Measurements from ENCODE around the gene HOXA1.

Gene HOXA1

DNA sequence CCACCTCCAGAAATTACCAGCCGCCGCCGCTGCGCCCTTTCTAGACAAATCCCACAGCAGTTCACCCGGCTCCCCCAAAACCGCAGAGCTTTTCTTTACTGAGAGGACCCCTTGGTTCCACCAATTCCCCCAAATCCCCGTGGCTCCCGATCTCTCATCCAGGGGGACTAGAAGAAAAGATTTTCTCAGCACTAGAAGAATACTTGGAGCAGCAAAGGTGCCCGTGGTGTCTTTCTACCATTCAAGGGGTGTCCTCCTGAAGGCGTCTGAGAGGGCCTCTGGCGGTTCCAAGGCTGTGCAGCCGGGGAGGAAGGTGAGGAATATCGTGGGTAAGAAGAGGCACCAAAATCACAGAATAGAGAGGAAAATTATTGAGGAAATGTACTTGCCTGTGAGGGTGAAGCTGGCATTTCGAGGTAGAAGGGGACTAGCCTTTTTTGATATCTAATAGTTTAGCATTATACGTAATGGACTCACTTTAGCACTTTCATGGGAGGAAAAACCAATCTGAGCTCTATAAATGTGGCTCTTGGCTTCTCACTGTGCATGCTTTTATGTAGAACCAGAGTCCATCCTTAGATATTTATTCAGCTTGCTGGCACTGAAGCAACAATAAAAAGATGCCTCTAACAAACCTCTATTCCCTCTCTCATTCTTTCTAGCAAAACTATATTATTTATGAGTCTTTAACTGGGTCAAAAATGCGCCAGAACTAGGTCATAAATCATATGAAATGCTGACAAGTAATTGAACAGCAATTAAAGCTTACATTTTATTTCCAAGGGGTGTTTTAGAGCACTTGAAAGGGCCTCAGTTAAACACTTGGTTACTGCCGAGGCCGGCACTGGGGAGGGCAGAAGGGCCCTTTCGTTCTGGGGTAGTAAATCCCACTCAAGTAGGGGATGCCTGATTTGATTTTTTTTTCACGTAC, 20.5 kb upstream of the HOXA1 start:
- no peak for DNase-seq

DNA sequence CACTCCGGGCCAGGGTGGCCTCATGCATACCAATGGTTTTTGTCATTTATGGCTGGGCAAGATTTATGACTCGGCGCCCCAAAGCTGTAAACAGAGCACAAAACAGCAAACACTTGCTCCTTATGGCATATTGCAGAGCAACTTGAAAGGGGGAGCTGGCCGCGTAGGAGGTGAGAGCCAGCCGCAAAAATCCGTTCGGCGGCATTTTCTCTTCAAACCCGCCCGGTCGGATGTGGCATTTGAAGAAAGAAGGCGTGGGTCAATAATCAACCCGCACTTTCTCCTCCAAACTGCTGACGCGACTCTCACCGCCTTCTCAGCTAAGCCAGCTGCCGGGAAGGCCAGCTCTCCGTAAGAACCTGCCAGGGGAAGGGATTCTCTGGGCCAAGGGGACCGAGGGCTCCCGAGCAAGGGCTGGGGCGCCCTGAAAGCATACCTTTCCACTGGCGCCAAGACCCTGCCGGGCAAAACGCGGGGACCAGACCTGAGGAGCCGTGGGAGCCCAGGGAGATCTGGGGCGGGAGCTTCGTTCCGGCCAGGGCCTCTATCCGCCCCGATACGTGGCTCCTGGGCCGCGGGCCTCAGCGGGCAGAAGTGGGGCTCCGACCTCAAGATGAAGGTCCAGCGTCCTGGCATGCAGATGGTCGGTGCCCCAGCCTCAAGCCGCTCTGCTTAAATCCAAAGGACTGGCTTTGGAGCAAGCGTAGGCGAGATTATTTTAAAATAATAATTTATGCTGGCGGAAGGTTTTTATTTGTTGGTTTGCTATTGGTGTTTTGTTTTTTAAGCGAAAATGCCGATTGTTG, 19.6 kb upstream of the HOXA1 start:
- DNase-seq: no peak

DNA sequence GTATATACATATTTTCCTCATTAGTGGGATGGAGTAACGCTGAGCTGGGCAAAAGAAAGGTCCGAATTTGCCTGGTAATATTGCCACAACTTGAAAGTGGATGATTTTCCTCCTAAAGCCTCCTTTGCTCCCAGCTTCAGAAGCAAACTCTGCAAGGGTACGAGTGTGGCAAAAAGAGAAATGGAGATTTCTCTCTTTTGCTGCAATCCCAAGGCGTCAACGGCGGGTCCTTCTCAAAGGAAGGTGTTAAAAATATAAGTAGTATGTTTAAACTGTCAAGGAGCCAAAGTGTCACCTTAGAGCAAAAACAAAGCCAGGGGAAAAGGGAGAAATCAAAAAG, 19.1 kb upstream of the HOXA1 start:
- DNase-seq: no peak

DNA sequence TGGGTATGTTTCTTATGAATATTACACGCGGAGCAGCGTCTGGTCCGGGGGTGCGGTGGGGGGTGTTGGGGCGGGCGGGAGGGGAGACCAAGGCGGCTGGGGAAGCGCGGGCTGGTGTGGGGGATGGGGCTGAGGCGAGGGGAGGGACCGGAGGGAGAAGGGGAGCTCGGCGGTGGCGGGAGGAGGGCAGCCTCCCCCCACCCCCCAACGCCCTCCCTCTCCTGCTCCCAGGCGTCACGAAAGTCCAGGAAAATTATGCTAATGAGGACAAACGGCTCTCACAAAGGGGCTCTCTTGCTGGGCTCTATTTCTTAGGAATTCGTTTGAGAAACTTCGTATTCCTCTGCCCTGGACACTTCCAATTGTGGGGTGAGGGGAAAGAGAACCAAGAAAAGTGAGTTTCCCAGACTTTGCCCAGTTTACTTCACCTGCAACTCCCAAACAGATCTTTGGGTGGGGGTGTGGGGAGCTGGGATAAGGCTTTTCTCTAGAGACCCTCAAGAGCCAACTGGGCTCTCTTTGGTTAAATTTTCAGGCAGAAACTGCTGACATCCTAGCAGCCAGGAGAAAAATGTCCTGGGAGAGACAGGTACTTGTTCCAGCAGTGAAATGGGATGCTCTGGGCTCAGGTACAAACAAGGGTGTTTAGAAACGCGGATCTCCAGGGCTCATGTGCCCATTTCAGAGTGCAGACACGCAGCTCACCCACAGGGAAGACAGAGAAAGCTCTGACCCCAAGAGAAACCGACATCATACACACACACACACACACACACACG, 18.4 kb upstream of the HOXA1 start:
- DNase-seq: no peak

DNA sequence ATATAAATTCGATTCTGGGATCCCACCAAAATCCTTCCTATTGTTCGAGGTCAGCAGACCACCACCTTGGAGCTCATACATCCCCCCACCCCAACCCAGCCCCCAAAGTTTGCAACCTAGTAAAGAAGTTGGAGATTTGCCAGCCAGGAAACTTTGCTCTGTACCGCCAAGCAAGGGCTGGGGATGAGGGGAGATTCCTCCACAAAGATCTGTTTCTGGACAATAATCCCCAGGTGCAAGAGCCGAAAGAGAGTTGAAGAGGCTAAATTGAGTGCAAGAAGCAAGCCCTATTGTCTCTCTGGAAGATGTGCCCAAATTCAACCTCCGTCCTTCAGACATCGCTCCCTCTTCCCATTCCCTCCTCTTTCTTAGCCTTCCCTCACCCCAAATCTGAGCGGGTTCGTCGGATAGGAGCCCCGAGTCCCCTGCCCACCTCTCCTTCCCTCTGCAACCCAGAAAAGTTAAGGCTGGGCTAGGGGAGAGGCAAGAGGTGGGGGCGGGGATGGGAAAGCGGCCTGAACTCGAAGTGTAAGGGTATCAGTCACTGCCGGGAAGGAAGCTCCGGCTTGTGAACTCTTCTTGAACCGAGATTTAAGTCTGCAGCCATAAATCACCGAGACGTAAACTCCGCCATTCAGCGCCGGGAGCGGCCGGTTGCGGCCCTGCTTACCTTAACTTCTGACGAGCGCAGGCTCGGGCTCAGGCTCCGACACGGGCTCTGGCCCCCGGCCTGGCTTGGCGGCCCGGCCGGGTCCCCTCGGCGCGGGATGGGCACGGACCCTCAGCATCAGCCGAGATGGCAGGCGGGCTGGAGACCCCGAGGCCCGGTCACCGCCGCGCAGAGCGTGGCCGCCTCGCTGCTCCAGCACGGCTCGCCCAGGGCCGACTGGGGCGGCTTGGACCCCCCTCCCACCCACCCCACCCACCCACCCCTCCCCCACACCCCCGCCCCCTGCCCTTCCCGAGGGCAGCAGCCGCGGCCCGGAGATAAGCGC, 17.5 kb upstream of the HOXA1 start:
- no peak for DNase-seq

DNA sequence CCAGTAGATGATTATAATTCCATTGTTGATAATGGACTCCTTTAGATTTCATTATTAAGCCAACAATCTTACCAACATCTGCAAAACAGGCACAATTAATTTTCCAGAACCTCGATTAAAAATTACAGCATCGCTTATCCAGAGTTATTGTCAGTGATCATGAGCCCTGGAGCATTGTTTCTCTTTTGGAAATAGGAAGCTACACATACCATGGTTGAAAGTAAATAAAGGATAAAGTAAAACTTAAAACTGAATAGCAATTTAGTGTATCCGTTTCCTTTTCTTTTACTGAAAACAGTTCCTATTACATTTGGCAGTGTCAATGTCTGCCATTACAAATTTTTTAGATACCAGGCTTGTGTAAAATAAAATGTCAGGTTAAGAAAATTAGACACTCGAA, 16.6 kb upstream of the HOXA1 start:
- no peak for DNase-seq

DNA sequence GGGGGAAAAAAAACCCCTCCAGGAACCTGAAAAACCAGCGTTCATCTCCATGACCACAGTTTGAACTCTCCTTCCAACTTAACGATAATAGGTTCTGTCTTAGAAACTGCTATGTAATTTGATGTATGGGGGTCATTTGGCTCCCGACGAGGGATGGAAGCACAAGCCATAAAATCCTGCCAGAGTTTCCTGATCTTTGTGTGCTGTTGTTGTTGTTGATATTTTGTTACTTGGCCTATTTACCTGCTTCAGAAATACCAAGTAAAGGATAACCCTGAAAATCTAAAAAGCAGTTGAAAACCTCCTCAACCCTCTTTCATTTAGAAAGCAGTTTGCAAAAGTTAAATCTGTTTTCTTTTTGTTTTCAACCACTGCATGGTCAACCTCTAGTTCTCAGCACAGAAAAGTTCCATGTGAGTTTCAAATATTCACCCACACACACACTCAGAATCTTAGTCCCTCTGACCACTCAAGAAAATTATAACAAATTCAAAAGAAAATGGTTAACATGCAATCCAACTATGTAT, 16.0 kb upstream of the HOXA1 start:
- no peak for DNase-seq

DNA sequence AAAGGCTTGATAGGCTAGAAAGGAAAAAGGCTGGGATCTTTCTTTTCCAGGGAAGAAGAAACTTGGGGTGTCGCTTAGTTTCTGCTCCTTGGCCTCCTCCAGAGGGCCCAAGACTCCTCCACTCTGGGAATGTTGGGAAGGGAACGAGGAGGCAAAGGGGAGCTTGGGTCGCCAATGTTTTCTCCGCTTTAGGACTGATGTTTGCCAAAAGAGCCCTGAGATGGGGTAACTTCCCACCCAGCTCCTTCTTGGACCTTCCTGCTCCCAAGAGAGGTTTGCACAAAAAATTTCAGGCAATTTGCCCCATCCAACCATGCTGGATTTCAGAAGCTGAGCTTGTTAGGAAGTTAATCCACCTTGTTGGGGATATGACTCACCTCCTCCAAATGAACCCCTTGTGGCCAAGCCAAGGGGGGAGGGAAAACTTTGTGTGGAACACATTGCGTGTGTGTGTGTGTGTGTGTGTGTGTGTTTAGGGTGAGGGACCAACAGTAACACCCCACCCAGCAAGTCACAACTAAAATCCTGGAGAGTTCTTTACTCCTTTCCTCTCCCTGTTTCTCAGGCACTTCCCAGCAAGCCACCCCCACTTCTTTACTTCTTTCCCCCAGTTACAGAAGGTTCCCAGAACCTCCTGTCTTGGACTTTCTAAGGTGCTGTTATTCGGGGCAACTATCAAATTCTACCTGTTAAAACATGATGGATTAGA, 15.4 kb upstream of the HOXA1 start:
- no peak for DNase-seq

DNA sequence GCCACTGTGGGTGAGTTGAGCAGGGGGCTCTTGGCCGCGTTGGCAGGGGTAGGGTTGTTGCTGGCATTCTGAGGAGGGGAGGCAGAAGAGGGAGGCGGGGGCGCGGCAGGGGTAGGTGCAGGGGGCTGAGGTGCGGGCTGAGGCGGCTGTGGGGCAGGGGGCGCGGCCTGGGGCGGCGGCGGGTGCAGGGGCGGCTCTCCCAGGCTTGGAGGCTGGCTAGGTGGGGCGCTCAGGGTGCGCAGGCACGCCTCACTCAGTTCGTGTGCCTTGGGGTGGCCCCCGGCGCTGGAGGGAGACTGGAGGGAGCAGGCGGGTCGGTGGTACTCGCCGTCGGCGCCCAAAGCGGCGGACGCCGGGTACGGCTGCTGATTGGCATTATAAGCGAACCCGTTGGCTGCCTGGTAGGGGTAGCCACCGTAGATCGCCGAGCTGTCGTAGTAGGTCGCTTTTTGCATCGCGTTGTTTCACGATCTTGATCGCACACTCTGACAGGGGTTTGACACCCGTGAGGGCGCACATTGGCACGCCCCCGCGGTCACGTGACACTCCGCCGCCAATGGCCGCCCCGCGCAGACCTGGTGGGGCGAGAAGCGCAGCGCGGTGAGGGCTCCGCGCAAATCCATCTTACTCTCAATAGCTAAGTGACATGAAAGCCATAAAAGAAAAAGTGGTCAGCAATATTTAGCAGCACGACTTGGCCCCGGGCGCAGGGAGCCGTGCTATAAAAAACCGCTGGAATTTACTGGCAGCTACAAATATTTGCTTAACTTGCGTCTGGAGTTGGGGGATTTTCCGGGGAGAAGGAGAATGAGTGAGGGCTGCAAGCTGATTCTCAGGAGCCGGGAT, 14.6 kb upstream of the HOXA1 start:
- DNase-seq: no peak

DNA sequence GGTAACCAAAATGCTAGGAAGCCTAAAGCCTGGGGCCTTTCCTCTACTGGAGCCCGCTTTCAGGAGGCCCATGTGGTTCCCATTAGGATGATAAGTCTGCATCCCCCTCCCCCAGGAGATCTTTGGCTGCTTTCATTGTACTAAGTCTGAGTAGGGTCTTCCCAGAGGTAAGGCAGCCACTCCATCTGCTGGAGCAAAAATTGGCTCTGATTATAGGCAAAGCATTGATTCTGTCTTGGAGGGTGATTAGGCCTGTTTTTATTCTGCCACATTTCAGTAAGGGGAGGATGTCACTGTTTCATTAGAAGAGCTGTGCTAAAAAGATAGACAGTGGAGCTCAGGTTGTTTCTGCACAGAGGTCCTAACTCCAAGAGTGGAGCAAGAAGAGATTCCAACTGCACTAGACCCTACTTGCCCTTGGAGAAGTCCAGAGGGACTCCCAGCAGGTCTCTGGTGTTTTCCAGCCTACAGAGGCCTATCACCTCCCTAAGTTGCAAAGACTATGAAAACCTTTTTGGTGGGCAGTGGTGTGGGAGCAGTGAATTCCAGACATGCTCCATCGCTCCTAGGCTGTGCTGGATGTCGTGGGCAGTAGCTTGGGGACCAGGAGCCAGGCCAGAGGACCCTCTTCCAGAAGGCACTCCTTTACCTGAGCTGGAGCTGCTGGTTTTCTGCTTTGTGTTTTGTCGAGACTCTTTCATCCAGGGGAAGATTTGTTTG, 13.8 kb upstream of the HOXA1 start:
- no peak for DNase-seq

DNA sequence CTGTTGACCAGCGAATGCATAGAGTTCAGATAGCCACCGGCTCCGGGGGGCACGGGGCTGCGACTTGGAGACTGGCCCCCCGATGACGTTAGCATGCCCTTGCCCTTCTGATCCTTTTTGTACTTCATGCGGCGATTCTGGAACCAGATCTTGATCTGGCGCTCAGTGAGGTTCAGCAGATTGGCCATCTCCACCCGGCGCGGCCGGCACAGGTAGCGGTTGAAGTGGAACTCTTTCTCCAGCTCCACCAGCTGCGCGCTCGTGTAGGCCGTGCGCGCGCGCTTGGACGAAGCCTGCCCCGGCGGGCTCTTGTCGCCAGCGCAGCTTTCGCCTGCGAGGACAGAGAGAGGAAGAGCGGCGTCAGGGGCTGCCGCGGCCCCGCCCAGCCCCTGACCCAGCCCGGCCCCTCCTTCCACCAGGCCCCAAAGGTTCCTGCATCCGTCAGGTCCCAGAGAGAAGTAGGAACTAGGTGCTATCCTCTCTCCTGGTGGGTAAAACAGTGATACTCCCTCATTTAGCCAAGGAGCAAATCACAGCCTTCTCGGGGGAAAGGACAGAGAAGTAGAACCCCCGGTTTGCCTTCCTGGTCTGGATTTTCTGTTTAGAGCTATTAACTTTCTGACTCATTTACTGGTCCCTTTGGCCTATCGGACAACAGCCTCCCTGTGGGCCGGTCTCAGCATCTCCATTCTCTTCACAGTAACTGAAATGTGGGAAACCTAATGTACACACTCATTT, 12.8 kb upstream of the HOXA1 start:
- DNase-seq: no peak

DNA sequence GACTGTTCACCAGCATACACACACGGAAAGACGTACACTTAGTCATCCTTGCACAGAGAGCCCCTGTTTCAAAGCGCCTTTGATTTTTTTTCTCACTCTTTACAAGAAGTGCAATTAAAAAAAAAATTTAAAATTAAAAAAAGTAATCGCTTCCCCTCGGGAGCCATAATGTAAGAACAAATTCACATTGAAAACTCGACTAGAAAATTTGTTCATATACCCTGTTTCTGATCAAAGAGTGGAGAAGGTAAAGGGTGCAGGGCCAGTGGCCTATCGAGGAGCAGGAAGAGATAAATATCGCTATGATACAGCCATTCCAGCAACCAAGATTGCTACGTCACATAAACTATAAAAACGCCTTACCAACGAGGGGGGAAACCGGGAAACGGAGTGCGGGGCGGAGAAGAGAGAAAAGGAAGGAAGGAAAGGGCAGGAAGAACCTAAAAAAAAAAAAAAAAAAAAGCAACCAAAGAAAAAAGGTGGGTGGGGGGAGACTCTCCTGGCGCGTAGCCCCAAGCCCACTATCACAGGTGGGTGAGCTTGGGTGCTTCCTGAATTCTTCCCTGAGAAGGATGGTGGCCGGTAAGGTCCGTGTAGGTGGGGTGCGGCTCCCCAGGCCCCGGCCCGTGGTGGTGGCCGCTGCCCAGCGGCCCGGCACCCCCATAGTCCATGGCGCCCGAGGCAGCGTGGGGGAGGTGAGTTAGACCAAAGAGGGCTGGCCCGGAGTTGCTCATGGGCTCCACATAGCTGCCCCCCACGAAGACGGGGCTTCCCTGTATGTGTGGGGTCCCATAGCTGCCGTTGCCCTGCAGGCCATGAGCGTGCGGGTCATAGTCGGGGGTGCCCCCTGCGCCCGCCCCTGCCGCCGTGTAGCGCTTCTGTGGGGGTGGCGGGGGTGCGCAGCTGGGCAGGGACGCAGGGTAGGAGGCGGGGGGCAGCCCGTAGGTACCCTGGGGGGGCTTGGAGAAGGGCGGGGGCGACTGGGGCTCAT, 11.9 kb upstream of the HOXA1 start:
- no peak for DNase-seq

DNA sequence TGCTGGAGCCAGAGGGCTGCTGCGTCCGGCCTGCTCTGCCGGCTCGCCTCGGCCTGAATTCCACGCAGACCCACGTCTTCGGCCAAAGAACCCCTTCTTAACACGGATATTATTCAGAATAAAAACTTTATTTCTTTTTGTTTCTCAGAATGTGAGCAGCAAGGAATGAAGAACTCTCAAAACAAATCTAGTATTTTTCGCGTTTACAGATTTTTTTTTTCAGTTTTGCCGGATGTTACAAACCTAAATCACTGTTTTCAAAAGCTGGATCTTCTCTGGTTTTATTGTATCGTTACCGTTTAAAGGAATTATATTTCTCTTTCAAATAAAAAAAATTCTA, 11.1 kb upstream of the HOXA1 start:
- DNase-seq: no peak

DNA sequence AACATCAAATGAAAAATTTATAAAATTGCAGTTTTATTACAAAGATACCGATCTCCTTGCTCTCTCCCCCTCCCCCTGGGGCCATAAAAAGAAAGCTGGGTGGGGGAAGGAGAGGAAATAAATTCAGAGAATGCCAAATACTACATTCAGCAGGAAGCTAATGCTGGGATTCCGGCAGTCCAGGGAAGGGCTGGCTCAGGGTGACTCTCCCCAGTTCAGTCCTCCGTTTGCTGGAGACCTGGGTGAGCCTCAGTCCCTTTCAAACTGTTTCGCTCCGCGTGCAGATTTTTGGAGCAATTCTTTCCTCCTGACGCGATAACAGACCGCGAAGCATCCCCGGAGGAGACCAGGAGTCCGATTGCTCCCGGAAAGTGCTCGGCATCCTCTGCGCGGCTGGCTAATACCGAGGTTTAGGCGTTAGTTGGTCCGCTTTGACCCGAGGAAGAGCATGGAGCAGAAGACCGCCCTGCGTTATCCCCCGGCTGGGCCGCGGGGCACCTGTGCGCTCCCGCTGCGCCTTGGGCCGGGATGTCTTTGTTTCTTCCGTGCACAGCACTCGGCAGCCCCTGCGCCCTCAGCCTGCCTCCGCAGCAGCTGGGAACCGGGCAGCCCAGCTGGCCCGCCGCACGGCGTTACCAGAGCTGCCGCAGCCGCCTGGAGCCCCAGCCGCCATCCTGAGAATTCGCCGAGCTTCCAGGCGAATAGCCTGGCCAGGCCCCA, 10.5 kb upstream of the HOXA1 start:
- no peak for DNase-seq

DNA sequence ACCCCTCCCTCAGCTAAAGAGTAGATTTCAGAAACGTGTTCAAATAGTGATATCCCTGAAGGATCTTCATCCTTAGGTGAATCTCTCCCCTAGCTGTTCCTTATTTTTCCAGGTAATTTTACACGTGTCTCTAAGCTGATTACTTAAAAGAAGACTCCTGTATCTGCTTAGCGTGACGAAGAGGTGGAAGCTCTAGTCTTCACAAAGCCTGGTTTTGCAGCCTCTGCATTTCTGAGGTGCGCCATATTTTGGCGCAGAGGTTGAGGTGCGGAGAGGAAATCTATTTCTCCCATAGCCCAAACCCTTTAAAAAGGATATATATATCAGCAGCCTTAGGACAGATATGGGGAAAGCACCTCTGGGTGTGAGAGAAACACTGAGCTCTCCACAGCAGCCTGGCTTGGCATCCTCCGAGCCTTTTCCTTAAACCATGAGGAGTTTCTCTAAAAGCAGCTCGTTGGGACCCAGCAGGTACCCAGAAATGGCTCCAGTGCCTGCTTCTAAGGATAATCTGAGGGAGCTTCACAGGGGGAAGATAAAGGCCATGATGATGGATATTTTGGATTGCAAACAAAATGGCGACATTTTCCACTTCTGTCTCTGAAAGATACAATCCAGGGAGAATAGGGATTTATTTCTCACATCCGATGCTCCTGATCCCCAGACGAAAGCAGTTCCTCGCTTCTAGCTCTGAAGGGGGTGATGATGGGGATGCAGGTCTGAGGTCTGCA, 9.7 kb upstream of the HOXA1 start:
- DNase-seq: no peak

DNA sequence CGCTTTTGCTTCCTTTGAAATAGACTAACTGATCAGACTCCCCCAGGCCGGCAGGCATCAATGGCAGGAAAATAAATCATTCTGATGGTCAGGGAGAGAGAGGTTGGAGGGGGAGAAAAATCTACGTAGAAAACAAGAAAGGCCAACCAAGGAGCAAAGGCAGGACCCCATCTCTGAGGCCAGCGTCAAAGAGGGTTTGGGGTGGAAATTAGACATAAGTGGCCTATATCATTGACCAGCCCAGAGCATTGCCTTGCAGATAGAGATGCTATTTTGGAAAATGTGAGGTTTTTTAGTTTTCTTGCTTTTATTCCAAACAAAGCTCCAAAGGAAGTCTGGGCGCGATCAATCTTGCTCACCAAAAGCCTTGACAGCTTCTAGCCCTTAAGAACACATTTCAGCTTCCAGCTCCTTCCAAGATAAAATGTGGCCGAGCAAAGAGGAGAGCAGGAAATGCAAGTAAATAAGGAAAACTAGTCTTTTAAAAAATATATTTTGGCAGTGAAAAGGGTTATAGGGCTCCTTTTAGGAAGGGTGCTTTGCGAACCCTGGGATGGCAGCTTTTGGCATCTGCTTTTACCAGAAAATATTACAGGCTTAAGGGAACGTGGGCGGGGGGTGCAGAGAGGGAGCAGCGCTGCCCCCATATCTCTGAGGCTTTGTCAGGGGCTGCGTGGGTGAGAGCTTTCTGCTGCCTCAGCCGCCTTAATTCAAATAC, 8.7 kb upstream of the HOXA1 start:
- DNase-seq: no peak

Measured in NCI-H1694 treated with DMSO at 0.1 percent for 48 hours (cell line).